GM08714 (cell line): ENCODE data around the gene OTOF.

Experiments
- H3K4me3 ChIP-seq: fragments of 200-500 bp; sonication (Bioruptor generic); 2 replicates; pipeline ENCODE4 v1.5.1; 2014; ENCODE audit warnings: mild to moderate bottlenecking, low read length, inconsistent platforms
- ZNF274 ChIP-seq: IDR thresholded peaks from 2 replicates; pipeline ENCODE4 v1.6.1; 2012; ENCODE audit warnings: mild to moderate bottlenecking, low read depth, low read length

OTOF gene

GRCh38 chr2:26477911-26478253 is at the start of gene OTOF:
Gene OTOF, minus strand, starts transcription at chr2:26478124.
- no peak for TF ChIP-seq ZNF274
- no peak within 1 kb of the TSS for H3K4me3 ChIP-seq

- TF ChIP-seq ZNF274 = no peak
Observed at GRCh38 chr2:26526589-26526988, 48.7 kb upstream of the OTOF start.

GRCh38 chr2:26526105-26526504 is 48.2 kb upstream of the OTOF start:
- TF ChIP-seq ZNF274 = no peak
- no peak overlapping the region for H3K4me3 ChIP-seq

More at GRCh38 chr2:26526589-26526988, 48.7 kb upstream of the OTOF start:
- no peak overlapping the region for H3K4me3 ChIP-seq

GRCh38 chr2:26523750-26524149 is 45.8 kb upstream of the OTOF start:
- H3K4me3 ChIP-seq = no peak overlapping the region
- no peak for TF ChIP-seq ZNF274

GRCh38 chr2:26522751-26523171 is 44.8 kb upstream of the OTOF start:
- TF ChIP-seq ZNF274 = no peak
- H3K4me3 ChIP-seq = no peak overlapping the region

- TF ChIP-seq ZNF274 = no peak
- H3K4me3 ChIP-seq = no peak overlapping the region
Observed at GRCh38 chr2:26522325-26522724, 44.4 kb upstream of the OTOF start.

- no peak overlapping the region for H3K4me3 ChIP-seq
- no peak for TF ChIP-seq ZNF274
Observed at GRCh38 chr2:26521913-26522180, 43.9 kb upstream of the OTOF start.

- H3K4me3 ChIP-seq = no peak overlapping the region
- no peak for TF ChIP-seq ZNF274
Observed at GRCh38 chr2:26521054-26521912, 43.4 kb upstream of the OTOF start.

GRCh38 chr2:26520148-26520449 is 42.2 kb upstream of the OTOF start:
- no peak for TF ChIP-seq ZNF274
- no peak overlapping the region for H3K4me3 ChIP-seq

GRCh38 chr2:26519396-26520147 is 41.6 kb upstream of the OTOF start:
- H3K4me3 ChIP-seq = no peak overlapping the region

GRCh38 chr2:26516781-26517180 is 38.9 kb upstream of the OTOF start:
- no peak for TF ChIP-seq ZNF274
- H3K4me3 ChIP-seq = no peak overlapping the region

More at GRCh38 chr2:26519396-26520147, 41.6 kb upstream of the OTOF start:
- no peak for TF ChIP-seq ZNF274

GRCh38 chr2:26516246-26516645 is 38.3 kb upstream of the OTOF start:
- no peak overlapping the region for H3K4me3 ChIP-seq
- TF ChIP-seq ZNF274 = no peak

GRCh38 chr2:26515771-26516170 is 37.8 kb upstream of the OTOF start:
- H3K4me3 ChIP-seq = no peak overlapping the region
- no peak for TF ChIP-seq ZNF274

GRCh38 chr2:26514045-26514444 is 36.1 kb upstream of the OTOF start:
- no peak for TF ChIP-seq ZNF274
- no peak overlapping the region for H3K4me3 ChIP-seq

- no peak for TF ChIP-seq ZNF274
- no peak overlapping the region for H3K4me3 ChIP-seq
Observed at GRCh38 chr2:26513261-26513660, 35.3 kb upstream of the OTOF start.

- no peak for TF ChIP-seq ZNF274
Observed at GRCh38 chr2:26511466-26511865, 33.5 kb upstream of the OTOF start.

More at GRCh38 chr2:26511466-26511865, 33.5 kb upstream of the OTOF start:
- no peak overlapping the region for H3K4me3 ChIP-seq
